Stimulated activated CD8-positive, alpha-beta memory T cell treated with anti-CD3 and anti-CD28 coated beads, Interleukin-7, amount 100 ng/mL, for 4 hours (primary cell): ENCODE results near the gene HELB.

ENCODE experiments used
- DNase-seq, 2 donors: peaks; one replicate each; pipeline ENCODE4 v3.0.0-alpha.2; 2020; ENCODE audit warnings: low read depth in 2 of 2

The HELB gene

GRCh38 chr12:66301944-66302826 lies at the start of gene HELB:
Gene HELB, plus strand, starts transcription at chr12:66302493. Its CDS starts 111 bp downstream, at chr12:66302604.
- DNase-seq, result peak; percentile 94 to 96

GRCh38 chr12:66252771-66253170 lies 49.5 kb upstream of the HELB start:
- no peak for DNase-seq

- no peak for DNase-seq
Measured at GRCh38 chr12:66255737-66256136, 46.6 kb upstream of the HELB start.

GRCh38 chr12:66258011-66258410 lies 44.3 kb upstream of the HELB start:
- no peak for DNase-seq

- no peak for DNase-seq
Measured at GRCh38 chr12:66262737-66263136, 39.6 kb upstream of the HELB start.

- no peak for DNase-seq
Measured at GRCh38 chr12:66268562-66268961, 33.7 kb upstream of the HELB start.

GRCh38 chr12:66269142-66269541 lies 33.2 kb upstream of the HELB start:
- no peak for DNase-seq

- no peak for DNase-seq
Measured at GRCh38 chr12:66269757-66270383, 32.4 kb upstream of the HELB start.

- DNase-seq, result no peak
Measured at GRCh38 chr12:66270613-66271012, 31.7 kb upstream of the HELB start.

GRCh38 chr12:66272650-66273049 lies 29.6 kb upstream of the HELB start:
- DNase-seq, result no peak

- DNase-seq, result no peak
Measured at GRCh38 chr12:66273147-66273546, 29.1 kb upstream of the HELB start.

- DNase-seq, result no peak
Measured at GRCh38 chr12:66275040-66275439, 27.3 kb upstream of the HELB start.

- no peak for DNase-seq
Measured at GRCh38 chr12:66279123-66279712, 23.1 kb upstream of the HELB start.

GRCh38 chr12:66280561-66280960 lies 21.7 kb upstream of the HELB start:
- DNase-seq, result no peak

GRCh38 chr12:66282244-66282643 lies 20.0 kb upstream of the HELB start:
- DNase-seq, result no peak

GRCh38 chr12:66287275-66287674 lies 15.0 kb upstream of the HELB start:
- no peak for DNase-seq

- peak; percentile 10 to 40 for DNase-seq
Measured at GRCh38 chr12:66288121-66288520, 14.2 kb upstream of the HELB start.

- DNase-seq, result no peak
Measured at GRCh38 chr12:66289485-66289884, 12.8 kb upstream of the HELB start.

- no peak for DNase-seq
Measured at GRCh38 chr12:66290716-66291200, 11.5 kb upstream of the HELB start.

- no peak for DNase-seq
Measured at GRCh38 chr12:66296176-66296683, 6.1 kb upstream of the HELB start.

- no peak for DNase-seq
Measured at GRCh38 chr12:66297080-66297479, 5.2 kb upstream of the HELB start.

- DNase-seq, result no peak
Measured at GRCh38 chr12:66297923-66298322, 4.4 kb upstream of the HELB start.

- no peak for DNase-seq
Measured at GRCh38 chr12:66302827-66303169, 505 bp downstream of the HELB start.
